WTC11 (cell line): ENCODE results near the gene ZNF254.
A peak's percentile ranks its signal among the peaks of the same experiment; 100 is the strongest.

Source experiments
- IRF2 ChIP-seq: sonication (generic); formaldehyde crosslinking; IDR thresholded peaks from 2 replicates; pipeline ENCODE4 v1.8.0; 2022; ENCODE audit warnings: low read depth, missing genetic modification reagents, borderline replicate concordance
- JUN ChIP-seq: sonication (generic); formaldehyde crosslinking; IDR thresholded peaks from 2 replicates; pipeline ENCODE4 v1.8.0; 2023; ENCODE audit warnings: mild to moderate bottlenecking, missing genetic modification reagents
- NR1H2 ChIP-seq: sonication (generic); formaldehyde crosslinking; IDR thresholded peaks from 2 replicates; pipeline ENCODE4 v1.9.0; 2021; ENCODE audit warnings: mild to moderate bottlenecking, moderate library complexity, missing genetic modification reagents
- SP1 ChIP-seq: sonication (generic); formaldehyde crosslinking; conservative IDR thresholded peaks from 2 replicates; pipeline ENCODE4 v1.8.1; 2022; ENCODE audit warnings: missing genetic modification reagents
- TCF7 ChIP-seq: sonication (generic); formaldehyde crosslinking; IDR thresholded peaks from 2 replicates; pipeline ENCODE4 v1.8.0; 2022; ENCODE audit warnings: mild to moderate bottlenecking, low read depth, missing genetic modification reagents, moderate library complexity
- TF ChIP-seq, protein P1 (sequence below): fragments of 200-600 bp; IDR thresholded peaks from 2 replicates; pipeline ENCODE4 v1.8.0; 2022; ENCODE audit warnings: antibody characterized with exemption
- TF ChIP-seq, protein P2 (sequence below): fragments of 250-450 bp; sonication (Bioruptor Pico); IDR thresholded peaks from 2 replicates; pipeline ENCODE4 v1.9.0; 2021; ENCODE audit warnings: mild to moderate bottlenecking, borderline replicate concordance
- TF ChIP-seq, protein P3 (sequence below): fragments of 250-450 bp; sonication (Bioruptor Pico); IDR thresholded peaks from 2 replicates; pipeline ENCODE4 v1.8.0; 2021; ENCODE audit warnings: mild to moderate bottlenecking
- TF ChIP-seq, protein P4 (sequence below): sonication (generic); formaldehyde crosslinking; conservative IDR thresholded peaks from 2 replicates; pipeline ENCODE4 v1.8.1; 2022; ENCODE audit warnings: mild to moderate bottlenecking, missing genetic modification reagents
- TF ChIP-seq, protein P5 (sequence below): sonication (generic); formaldehyde crosslinking; conservative IDR thresholded peaks from 2 replicates; pipeline ENCODE4 v1.8.1; 2023; ENCODE audit warnings: mild to moderate bottlenecking, low read depth, missing genetic modification reagents, moderate library complexity

DNA sequence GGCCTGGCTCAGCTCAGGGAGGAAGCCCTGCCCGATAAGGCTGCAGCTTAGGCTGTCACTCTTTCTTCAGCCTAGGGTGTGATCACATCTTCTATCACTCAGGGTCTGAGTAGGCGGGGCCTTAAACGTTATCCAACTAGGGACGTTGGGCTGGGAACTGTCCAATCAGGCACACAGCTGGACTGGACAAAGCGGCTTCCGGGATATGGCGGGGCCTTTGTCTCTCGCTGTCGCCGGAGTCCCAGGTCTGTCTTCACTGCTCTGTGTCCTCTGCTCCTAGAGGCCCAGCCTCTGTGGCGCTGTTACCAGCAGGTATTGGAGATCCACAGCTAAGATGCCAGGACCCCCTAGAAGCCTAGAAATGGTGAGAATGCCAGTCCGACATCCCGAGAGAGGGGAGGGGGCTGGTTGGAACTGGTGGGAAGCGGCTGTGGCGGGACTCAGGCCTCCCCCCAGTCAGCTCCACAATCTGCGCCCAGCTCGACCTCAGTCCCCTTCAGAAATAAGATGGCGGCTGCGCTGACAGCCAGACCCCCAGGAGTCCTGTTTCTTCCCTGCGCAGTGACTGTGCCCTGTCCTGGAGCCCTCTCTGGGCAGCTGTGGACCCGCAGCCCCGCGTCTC lies at the start of gene ZNF254:
- TF ChIP-seq, protein P1, sequence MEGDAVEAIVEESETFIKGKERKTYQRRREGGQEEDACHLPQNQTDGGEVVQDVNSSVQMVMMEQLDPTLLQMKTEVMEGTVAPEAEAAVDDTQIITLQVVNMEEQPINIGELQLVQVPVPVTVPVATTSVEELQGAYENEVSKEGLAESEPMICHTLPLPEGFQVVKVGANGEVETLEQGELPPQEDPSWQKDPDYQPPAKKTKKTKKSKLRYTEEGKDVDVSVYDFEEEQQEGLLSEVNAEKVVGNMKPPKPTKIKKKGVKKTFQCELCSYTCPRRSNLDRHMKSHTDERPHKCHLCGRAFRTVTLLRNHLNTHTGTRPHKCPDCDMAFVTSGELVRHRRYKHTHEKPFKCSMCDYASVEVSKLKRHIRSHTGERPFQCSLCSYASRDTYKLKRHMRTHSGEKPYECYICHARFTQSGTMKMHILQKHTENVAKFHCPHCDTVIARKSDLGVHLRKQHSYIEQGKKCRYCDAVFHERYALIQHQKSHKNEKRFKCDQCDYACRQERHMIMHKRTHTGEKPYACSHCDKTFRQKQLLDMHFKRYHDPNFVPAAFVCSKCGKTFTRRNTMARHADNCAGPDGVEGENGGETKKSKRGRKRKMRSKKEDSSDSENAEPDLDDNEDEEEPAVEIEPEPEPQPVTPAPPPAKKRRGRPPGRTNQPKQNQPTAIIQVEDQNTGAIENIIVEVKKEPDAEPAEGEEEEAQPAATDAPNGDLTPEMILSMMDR = no peak
- TF ChIP-seq NR1H2 (CRISPR knock-in tag) = no peak
- TF ChIP-seq, protein P2, sequence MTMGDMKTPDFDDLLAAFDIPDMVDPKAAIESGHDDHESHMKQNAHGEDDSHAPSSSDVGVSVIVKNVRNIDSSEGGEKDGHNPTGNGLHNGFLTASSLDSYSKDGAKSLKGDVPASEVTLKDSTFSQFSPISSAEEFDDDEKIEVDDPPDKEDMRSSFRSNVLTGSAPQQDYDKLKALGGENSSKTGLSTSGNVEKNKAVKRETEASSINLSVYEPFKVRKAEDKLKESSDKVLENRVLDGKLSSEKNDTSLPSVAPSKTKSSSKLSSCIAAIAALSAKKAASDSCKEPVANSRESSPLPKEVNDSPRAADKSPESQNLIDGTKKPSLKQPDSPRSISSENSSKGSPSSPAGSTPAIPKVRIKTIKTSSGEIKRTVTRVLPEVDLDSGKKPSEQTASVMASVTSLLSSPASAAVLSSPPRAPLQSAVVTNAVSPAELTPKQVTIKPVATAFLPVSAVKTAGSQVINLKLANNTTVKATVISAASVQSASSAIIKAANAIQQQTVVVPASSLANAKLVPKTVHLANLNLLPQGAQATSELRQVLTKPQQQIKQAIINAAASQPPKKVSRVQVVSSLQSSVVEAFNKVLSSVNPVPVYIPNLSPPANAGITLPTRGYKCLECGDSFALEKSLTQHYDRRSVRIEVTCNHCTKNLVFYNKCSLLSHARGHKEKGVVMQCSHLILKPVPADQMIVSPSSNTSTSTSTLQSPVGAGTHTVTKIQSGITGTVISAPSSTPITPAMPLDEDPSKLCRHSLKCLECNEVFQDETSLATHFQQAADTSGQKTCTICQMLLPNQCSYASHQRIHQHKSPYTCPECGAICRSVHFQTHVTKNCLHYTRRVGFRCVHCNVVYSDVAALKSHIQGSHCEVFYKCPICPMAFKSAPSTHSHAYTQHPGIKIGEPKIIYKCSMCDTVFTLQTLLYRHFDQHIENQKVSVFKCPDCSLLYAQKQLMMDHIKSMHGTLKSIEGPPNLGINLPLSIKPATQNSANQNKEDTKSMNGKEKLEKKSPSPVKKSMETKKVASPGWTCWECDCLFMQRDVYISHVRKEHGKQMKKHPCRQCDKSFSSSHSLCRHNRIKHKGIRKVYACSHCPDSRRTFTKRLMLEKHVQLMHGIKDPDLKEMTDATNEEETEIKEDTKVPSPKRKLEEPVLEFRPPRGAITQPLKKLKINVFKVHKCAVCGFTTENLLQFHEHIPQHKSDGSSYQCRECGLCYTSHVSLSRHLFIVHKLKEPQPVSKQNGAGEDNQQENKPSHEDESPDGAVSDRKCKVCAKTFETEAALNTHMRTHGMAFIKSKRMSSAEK (CRISPR knock-in tag) = no peak
- TF ChIP-seq JUN (CRISPR knock-in tag) = no peak
- TF ChIP-seq SP1 = peak; percentile 47; the same call in 1 of the 2 replicates
- TF ChIP-seq, protein P3, sequence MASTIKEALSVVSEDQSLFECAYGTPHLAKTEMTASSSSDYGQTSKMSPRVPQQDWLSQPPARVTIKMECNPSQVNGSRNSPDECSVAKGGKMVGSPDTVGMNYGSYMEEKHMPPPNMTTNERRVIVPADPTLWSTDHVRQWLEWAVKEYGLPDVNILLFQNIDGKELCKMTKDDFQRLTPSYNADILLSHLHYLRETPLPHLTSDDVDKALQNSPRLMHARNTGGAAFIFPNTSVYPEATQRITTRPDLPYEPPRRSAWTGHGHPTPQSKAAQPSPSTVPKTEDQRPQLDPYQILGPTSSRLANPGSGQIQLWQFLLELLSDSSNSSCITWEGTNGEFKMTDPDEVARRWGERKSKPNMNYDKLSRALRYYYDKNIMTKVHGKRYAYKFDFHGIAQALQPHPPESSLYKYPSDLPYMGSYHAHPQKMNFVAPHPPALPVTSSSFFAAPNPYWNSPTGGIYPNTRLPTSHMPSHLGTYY (CRISPR knock-in tag) = no peak
- TF ChIP-seq, protein P4, sequence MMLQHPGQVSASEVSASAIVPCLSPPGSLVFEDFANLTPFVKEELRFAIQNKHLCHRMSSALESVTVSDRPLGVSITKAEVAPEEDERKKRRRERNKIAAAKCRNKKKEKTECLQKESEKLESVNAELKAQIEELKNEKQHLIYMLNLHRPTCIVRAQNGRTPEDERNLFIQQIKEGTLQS = no peak
- no peak for TF ChIP-seq TCF7 (CRISPR knock-in tag)
- TF ChIP-seq IRF2 (CRISPR knock-in tag) = no peak
- TF ChIP-seq, protein P5, sequence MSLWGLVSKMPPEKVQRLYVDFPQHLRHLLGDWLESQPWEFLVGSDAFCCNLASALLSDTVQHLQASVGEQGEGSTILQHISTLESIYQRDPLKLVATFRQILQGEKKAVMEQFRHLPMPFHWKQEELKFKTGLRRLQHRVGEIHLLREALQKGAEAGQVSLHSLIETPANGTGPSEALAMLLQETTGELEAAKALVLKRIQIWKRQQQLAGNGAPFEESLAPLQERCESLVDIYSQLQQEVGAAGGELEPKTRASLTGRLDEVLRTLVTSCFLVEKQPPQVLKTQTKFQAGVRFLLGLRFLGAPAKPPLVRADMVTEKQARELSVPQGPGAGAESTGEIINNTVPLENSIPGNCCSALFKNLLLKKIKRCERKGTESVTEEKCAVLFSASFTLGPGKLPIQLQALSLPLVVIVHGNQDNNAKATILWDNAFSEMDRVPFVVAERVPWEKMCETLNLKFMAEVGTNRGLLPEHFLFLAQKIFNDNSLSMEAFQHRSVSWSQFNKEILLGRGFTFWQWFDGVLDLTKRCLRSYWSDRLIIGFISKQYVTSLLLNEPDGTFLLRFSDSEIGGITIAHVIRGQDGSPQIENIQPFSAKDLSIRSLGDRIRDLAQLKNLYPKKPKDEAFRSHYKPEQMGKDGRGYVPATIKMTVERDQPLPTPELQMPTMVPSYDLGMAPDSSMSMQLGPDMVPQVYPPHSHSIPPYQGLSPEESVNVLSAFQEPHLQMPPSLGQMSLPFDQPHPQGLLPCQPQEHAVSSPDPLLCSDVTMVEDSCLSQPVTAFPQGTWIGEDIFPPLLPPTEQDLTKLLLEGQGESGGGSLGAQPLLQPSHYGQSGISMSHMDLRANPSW (CRISPR knock-in tag) = no peak
